GM12878 (cell line): ENCODE measurements around the gene JHY. TPM values are rescaled to one million over a fixed set of nuclear protein-coding genes. Genes with fewer than 3 reads are reported as not detected.
"Not testable (repeated sequence)": the region's sequence is repeated elsewhere in the genome, so short reads cannot be mapped to it uniquely, and the experiment has no call there.

Experiments used
- ATAC-seq: fragments of 200-7000 bp; cut with Tn5 transposase; 3 replicates; pipeline ENCODE4 v1.9.1; 2020; ENCODE audit warnings: mild to moderate bottlenecking, moderate library complexity
- BruUV-seq: library from RNA; stranded (reverse); fragments of 400-500 nt; replicated peaks from 2 replicates; lab custom pipeline; 2021; lab: Mats Ljungman, UMichigan
- CTCF ChIA-PET: fragments of 300-600 bp; sonication (Branson Sonifier 250); formaldehyde crosslinking; extraction: SDS; loops from one replicate; lab custom pipeline; 2021; ENCODE audit warnings: inconsistent platforms; lab: Yijun Ruan, JAX
- POLR2A ChIA-PET: fragments of 350-600 bp; formaldehyde crosslinking; extraction: SDS; loops from one replicate; lab custom pipeline; 2021; ENCODE audit warnings: inconsistent platforms; lab: Charles Lee
- RAD21 ChIA-PET: fragments of 300-600 bp; sonication (Branson Sonifier 250); formaldehyde crosslinking; loops from one replicate; lab custom pipeline; 2023; ENCODE audit warnings: antibody characterized with exemption; ENCODE audit not compliant: unreplicated experiment; lab: Charles Lee
- SMC1A ChIA-PET: fragments of 300-600 bp; sonication (Branson Sonifier 250); formaldehyde crosslinking; loops from one replicate; lab custom pipeline; 2023; ENCODE audit not compliant: unreplicated experiment, uncharacterized antibody; lab: Charles Lee
- DNase-seq: peaks from one replicate; pipeline ENCODE4 v3.0.0-alpha.2; 2011; ENCODE audit warnings: low read depth, low spot score
- FAIRE-seq: peaks from 3 replicates; lab custom pipeline; 2011; peaks lifted over from hg19 to GRCh38; lab: Jason Lieb, UNC
- H2AFZ ChIP-seq: 2 replicates; pipeline ENCODE4 v1.6.0; 2011; ENCODE audit warnings: low read depth, low read length, control low read depth; ENCODE audit not compliant: control insufficient read depth
- H3K27ac ChIP-seq: 2 replicates; pipeline ENCODE4 v1.5.1; 2011; ENCODE audit warnings: control low read depth; ENCODE audit not compliant: control insufficient read depth, insufficient read depth
- H3K27me3 ChIP-seq, 2 experiments: replicated peaks in 1 of 2; 2 replicates each; pipeline versions ENCODE4 v1.6.0 to v1.6.1; 2011; ENCODE audit warnings: low read length in 1 of 2; ENCODE audit not compliant: control insufficient read depth in 2 of 2, insufficient read depth in 2 of 2
- H3K36me3 ChIP-seq, 2 experiments: 2 replicates each; pipeline ENCODE4 v1.5.1; 2011; ENCODE audit warnings: low read length in 1 of 2; ENCODE audit not compliant: control insufficient read depth in 2 of 2, insufficient read depth in 2 of 2
- H3K4me1 ChIP-seq: 2 replicates; pipeline ENCODE4 v1.6.1; 2011; ENCODE audit warnings: mild to moderate bottlenecking, low read length, moderate library complexity, mixed read lengths; ENCODE audit not compliant: control insufficient read depth, insufficient read depth
- H3K4me2 ChIP-seq: 2 replicates; pipeline ENCODE4 v1.6.0; 2011; ENCODE audit warnings: control low read depth; ENCODE audit not compliant: control insufficient read depth, insufficient read depth
- H3K4me3 ChIP-seq: fragments of 200-600 bp; sonication (generic); 2 replicates; pipeline ENCODE4 v1.5.1; 2016
- H3K79me2 ChIP-seq: 2 replicates; pipeline ENCODE4 v1.6.0; 2011; ENCODE audit warnings: low read length; ENCODE audit not compliant: control insufficient read depth, insufficient read depth
- H3K9ac ChIP-seq: 2 replicates; pipeline ENCODE4 v1.8.0; 2011; ENCODE audit warnings: low read length, control low read depth, mixed read lengths; ENCODE audit not compliant: control insufficient read depth, insufficient read depth
- H3K9me3 ChIP-seq: replicated peaks from 3 replicates; pipeline ENCODE4 v1.5.1; 2011; ENCODE audit warnings: mild to moderate bottlenecking, low read length; ENCODE audit not compliant: control insufficient read depth, insufficient read depth
- H4K20me1 ChIP-seq: 2 replicates; pipeline ENCODE4 v1.6.0; 2011; ENCODE audit not compliant: control insufficient read depth, insufficient read depth
- BHLHE40 ChIP-seq, 2 experiments: fragments of 450-650 bp in 1 of 2; IDR thresholded peaks; 2 replicates each; pipeline ENCODE4 v1.6.1; 2011 to 2017; ENCODE audit warnings: low read depth in 2 of 2, borderline replicate concordance in 1 of 2, improper control_type of control experiment in 1 of 2, low read length in 1 of 2, mild to moderate bottlenecking in 1 of 2
- IRF4 ChIP-seq: IDR thresholded peaks from 2 replicates; pipeline ENCODE4 v1.6.1; 2011; ENCODE audit warnings: low read depth, low read length
- KDM1A ChIP-seq: fragments of 200-600 bp; sonication (generic); IDR thresholded peaks from 2 replicates; pipeline ENCODE4 v1.6.1; 2016; ENCODE audit warnings: borderline replicate concordance
- MTA2 ChIP-seq: fragments of 450-650 bp; IDR thresholded peaks from 2 replicates; pipeline ENCODE4 v1.6.1; 2016; ENCODE audit warnings: low read depth, mild to moderate bottlenecking, moderate library complexity
- NBN ChIP-seq: fragments of 450-650 bp; IDR thresholded peaks from 2 replicates; pipeline ENCODE4 v1.6.1; 2016
- NFXL1 ChIP-seq: fragments of 450-650 bp; IDR thresholded peaks from 2 replicates; pipeline ENCODE4 v1.6.1; 2017; ENCODE audit warnings: antibody characterized with exemption, mild to moderate bottlenecking, borderline replicate concordance
- RAD51 ChIP-seq: fragments of 450-650 bp; IDR thresholded peaks from 2 replicates; pipeline ENCODE4 v1.6.1; 2016; ENCODE audit warnings: moderate library complexity, mild to moderate bottlenecking, inconsistent platforms
- SMAD5 ChIP-seq: IDR thresholded peaks from 2 replicates; pipeline ENCODE4 v1.6.1; 2016; ENCODE audit warnings: antibody characterized with exemption, low read depth
- TARDBP ChIP-seq: IDR thresholded peaks from 2 replicates; pipeline ENCODE4 v1.6.1; 2016; ENCODE audit warnings: borderline replicate concordance
- TCF7 ChIP-seq: IDR thresholded peaks from 2 replicates; pipeline ENCODE4 v1.6.1; 2014; ENCODE audit warnings: antibody characterized with exemption, borderline replicate concordance
- ZZZ3 ChIP-seq: IDR thresholded peaks from 2 replicates; pipeline ENCODE4 v1.6.1; 2011; ENCODE audit warnings: low read depth; ENCODE audit not compliant: control insufficient read depth, insufficient read length
- WGBS: methylation state at CpG from one replicate; pipeline ENCODE4 v1.1.6; 2016; ENCODE audit warnings: low lambda C conversion rate; ENCODE audit not compliant: insufficient replicate concordance, insufficient coverage; ENCODE audit errors: missing lambda C conversion rate; 5-methylcytosine and 5-hydroxymethylcytosine counted together
- in situ Hi-C: fragments of 300-500 bp; cut with MboI; formaldehyde crosslinking; loops from 9 replicates; pipeline ENCODE4 v1.14.3; 2018; ENCODE audit warnings: mixed read lengths
- intact Hi-C: fragments of 100-400 bp; cut with micrococcal nuclease; formaldehyde crosslinking; loops from one replicate; pipeline ENCODE4 v1.14.2; 2022; ENCODE audit not compliant: unreplicated experiment
- polyA plus RNA-seq, 11 experiments: library from polyadenylated mRNA; depleted of rRNA in 4 of 11; unstranded in 6 of 11; stranded (reverse) in 5 of 11; fragments of >200 nt; fragmentation: Nextera tagmentation in 4 of 11; fragmentation: Illumina TruSeq in 1 of 11; extraction: Ambion mirVana in 4 of 11; extraction: Trizol in 1 of 11; gene quantifications; 1 replicate in 1 of 11; 2 replicates in 10 of 11; pipeline versions ENCODE4 v1.2.1 to v1.2.3, GENCODE V29; 2011 to 2016; ENCODE audit warnings: inconsistent platforms in 2 of 11, missing spikeins in 2 of 11, low read depth in 1 of 11
- total RNA-seq, 4 experiments: library from RNA; depleted of rRNA in 3 of 4; stranded (reverse); fragments of >200 nt in 3 of 4; fragmentation: Illumina TruSeq in 1 of 4; extraction: Trizol in 1 of 4; gene quantifications; 2 replicates each; pipeline versions ENCODE4 v1.2.1 to v1.2.3, GENCODE V29; 2013 to 2021
- TF ChIP-seq, protein P1 (sequence below): IDR thresholded peaks from 2 replicates; pipeline ENCODE4 v1.6.1; 2012; ENCODE audit warnings: low read depth, low read length, improper control_type of control experiment
- TF ChIP-seq, protein P2 (sequence below): fragments of 450-650 bp; conservative IDR thresholded peaks from 2 replicates; pipeline ENCODE4 v1.6.1; 2017; ENCODE audit warnings: mild to moderate bottlenecking, moderate library complexity

Gene JHY
- total and polyA plus RNA-seq, 10 of the 15 experiments (the other 5 are each of a cell fraction or from before 2014, with no cell fraction given) = 0.90 to 7.1 (median 5.5) TPM

DNA sequence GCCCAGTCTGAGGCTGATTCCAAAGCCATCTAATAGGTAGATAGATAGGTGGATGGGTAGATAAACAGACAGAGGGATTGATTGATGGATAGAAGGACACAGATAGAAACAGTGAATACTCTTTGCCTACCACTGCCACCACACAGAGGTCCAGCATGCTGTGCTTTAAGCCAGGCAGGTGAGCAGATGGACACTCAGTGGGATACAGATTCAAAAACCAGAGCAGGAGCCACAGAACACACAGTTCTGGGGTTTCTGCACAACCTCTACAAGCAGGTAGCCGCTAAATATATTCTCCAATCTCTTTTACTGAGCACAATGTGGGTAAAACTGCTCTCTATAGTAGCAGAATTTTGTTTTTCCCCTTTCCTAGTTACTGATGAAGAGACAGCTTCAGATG is 20.5 kb upstream of the JHY start:
- no peak for FAIRE-seq
- intact Hi-C loops = no loop called here
- H3K36me3 ChIP-seq = no peaks in the 10 kb centered on the region

DNA sequence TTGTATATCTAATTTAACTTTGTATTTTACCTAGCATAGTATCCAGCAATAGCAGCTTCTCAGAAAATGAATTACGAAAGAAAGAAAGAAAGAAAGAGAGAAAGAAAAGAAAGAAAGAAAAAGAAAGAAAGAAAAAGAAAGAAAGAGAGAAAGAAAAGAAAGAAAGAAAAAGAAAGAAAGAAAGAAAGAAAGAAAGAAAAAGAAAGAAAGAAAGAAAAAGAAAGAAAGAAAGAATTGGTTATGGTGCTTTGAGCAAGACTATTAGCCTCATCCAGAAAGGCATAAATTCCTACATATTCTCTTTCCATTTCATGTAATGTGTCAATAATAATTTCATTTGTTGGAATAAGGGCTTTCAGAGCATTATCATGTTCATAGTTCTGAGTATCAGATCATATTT is 19.4 kb upstream of the JHY start:
- ChIA-PET RAD21 (interaction anchor here (0.6 to 6.2 kb wide), 22 partner anchors 11 to 199 kb away, joined by 3 to 213 read pairs (median 6); partner anchors contain the start of gene HSPA8), SMC1A (interaction anchor here (0.7 to 22.1 kb wide), 26 partner anchors 2 to 284 kb away, joined by 3 to 466 read pairs (median 6); partner anchors contain the start of gene JHY), CTCF (interaction anchor here (0.6 to 31.9 kb wide), 48 partner anchors 9 to 1020 kb away, joined by 3 to 869 read pairs (median 5); partner anchors contain the start of genes CRTAM and HSPA8), POLR2A (interaction anchor here (0.8 to 2.6 kb wide), 4 partner anchors 13 to 160 kb away, joined by 3 to 9 read pairs (median 4); no protein-coding TSS in a partner anchor)
- DNase-seq, BruUV-seq, H3K36me3 ChIP-seq, FAIRE-seq, H3K4me2 ChIP-seq, H3K9ac ChIP-seq, ATAC-seq, H3K4me3 ChIP-seq, H3K27ac ChIP-seq, H3K9me3 ChIP-seq, in situ Hi-C loops, H3K4me1 ChIP-seq, H2AFZ ChIP-seq, H3K79me2 ChIP-seq, H4K20me1 ChIP-seq, H3K27me3 ChIP-seq: not testable (repeated sequence)
- 33% methylated on average over 1 of the region's 1 CpG for WGBS
- intact Hi-C loops = loop anchor here (1.0 kb wide), 2 partner anchors 160 to 191 kb away; no protein-coding TSS in a partner anchor

More for the DNA sequence above, 20.5 kb upstream of the JHY start:
- Histone ChIP-seq H3K9ac (no peak overlapping the region), H3K9me3 (no peaks in the 10 kb centered on the region), H4K20me1 (no peaks in the 10 kb centered on the region), H3K27ac (no peak overlapping the region), H2AFZ (no peak overlapping the region), H3K4me3 (no peak overlapping the region), H3K79me2 (no peaks in the 10 kb centered on the region), H3K27me3 (peaks cover 0 to 3% of the 10 kb centered on the region in 2 experiments; a peak in 1 of 4 replicates), H3K4me1 (peaks cover 10% of the 10 kb centered on the region), H3K4me2 (no peak overlapping the region)
- BruUV-seq = no TSS peak
- ATAC-seq = no peak
- TF ChIP-seq MTA2 (no peak), ZZZ3 (no peak), NBN (no peak), KDM1A (no peak), TARDBP (no peak), TCF7 (no peak), IRF4 (no peak), BHLHE40 (IDR thresholded peaks at IDR 0.05; ENCODE audit: borderline replicate concordance in 1 of 2, low read depth in 2 of 2, low read length in 1 of 2) (no peak), RAD51 (no peak), SMAD5 (no peak), NFXL1 (no peak)
- TF ChIP-seq, protein P1, sequence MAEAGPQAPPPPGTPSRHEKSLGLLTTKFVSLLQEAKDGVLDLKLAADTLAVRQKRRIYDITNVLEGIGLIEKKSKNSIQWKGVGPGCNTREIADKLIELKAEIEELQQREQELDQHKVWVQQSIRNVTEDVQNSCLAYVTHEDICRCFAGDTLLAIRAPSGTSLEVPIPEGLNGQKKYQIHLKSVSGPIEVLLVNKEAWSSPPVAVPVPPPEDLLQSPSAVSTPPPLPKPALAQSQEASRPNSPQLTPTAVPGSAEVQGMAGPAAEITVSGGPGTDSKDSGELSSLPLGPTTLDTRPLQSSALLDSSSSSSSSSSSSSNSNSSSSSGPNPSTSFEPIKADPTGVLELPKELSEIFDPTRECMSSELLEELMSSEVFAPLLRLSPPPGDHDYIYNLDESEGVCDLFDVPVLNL = no peak
- TF ChIP-seq, protein P2, sequence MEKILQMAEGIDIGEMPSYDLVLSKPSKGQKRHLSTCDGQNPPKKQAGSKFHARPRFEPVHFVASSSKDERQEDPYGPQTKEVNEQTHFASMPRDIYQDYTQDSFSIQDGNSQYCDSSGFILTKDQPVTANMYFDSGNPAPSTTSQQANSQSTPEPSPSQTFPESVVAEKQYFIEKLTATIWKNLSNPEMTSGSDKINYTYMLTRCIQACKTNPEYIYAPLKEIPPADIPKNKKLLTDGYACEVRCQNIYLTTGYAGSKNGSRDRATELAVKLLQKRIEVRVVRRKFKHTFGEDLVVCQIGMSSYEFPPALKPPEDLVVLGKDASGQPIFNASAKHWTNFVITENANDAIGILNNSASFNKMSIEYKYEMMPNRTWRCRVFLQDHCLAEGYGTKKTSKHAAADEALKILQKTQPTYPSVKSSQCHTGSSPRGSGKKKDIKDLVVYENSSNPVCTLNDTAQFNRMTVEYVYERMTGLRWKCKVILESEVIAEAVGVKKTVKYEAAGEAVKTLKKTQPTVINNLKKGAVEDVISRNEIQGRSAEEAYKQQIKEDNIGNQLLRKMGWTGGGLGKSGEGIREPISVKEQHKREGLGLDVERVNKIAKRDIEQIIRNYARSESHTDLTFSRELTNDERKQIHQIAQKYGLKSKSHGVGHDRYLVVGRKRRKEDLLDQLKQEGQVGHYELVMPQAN = no peak
- POLR2A ChIA-PET = interaction anchor here (1.2 to 2.6 kb wide), 2 partner anchors 11 to 159 kb away, joined by 3 to 9 read pairs; no protein-coding TSS in a partner anchor
- in situ Hi-C loops = no loop called here
- 44% methylated on average over 1 of the region's 1 CpG for WGBS
- RAD21 ChIA-PET = interaction anchor here (0.9 to 6.2 kb wide), 8 partner anchors 9 to 385 kb away, joined by 3 to 213 read pairs (median 6); partner anchors contain the start of gene HSPA8
- no peak for DNase-seq
- SMC1A ChIA-PET = interaction anchor here (1.2 to 22.1 kb wide), 12 partner anchors 1 to 192 kb away, joined by 3 to 466 read pairs (median 16); partner anchors contain the start of gene JHY
- CTCF ChIA-PET = interaction anchor here (0.9 to 31.9 kb wide), 13 partner anchors 8 to 385 kb away, joined by 3 to 869 read pairs (median 14); partner anchors contain the start of gene HSPA8
